Stimulated activated naive CD8-positive, alpha-beta T cell treated with anti-CD3 and anti-CD28 coated beads, Interleukin-15, Interleukin-2, amounts not matched to agents 100 U/mL and 50 U/mL, for 24 hours (primary cell): ENCODE measurements around the gene TSPAN14.

Source experiments
- ATAC-seq: fragments of 150-1000 bp; cut with Tn5 transposase; one replicate; pipeline ENCODE4 v1.10.0; 2021
- DNase-seq: peaks from one replicate; pipeline ENCODE4 v3.0.0; 2021

TSPAN14 gene

DNA sequence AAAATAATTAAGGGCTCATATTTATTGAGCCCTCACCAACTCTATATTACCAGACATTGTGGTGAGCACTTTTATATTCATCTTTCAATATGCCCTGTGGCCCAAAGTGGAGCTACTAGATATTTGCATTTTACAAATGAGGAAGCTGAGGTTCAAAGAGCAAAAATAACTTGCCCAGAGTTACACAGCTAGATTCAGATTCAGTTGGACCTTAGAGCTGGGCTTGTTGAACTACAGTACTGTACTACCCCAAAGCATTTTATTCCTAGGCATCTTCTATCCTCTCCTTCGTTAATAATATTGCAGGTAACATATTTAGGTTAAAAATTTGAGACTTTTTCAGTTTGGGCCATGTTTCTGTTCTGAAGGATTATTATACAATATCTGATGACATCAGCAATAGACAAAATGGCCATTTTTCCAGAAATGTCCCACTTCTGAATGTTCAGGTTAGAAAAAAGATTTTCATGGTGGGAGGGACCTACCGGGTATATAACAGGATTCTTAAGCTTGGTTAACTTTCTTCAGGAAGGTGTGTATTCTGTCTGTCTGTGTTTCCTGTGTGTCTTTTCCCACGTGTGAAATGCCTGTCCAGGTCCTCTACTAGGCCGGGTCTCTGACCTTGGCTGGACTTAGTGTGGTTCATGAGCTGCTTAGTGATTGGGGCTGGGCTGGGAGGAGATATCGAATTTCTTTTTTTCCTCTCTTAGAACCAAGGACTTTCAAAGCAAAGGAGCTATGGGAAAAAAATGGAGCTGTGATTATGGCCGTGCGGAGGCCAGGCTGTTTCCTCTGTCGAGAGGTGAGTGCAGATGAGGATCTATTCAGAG is 32.2 kb upstream of the TSPAN14 start:
- ATAC-seq = no peak
- DNase-seq = no peak

DNA sequence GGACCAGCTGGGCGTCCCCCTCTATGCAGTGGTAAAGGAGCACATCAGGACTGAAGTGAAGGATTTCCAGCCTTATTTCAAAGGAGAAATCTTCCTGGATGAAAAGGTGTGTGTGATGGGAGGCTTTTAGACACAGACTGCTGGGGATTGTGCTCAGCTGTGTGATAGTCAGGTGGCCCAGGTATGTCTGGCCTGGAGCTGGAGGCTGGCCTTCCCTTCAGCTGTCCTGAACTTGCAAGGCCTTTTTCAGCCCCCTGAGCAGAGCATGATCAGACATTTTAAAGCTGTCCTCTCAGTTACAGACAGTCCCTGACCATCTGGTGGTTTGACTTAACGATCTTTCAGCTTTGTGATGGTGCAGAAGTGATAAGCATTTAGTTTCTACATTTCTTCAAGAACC is 28.2 kb upstream of the TSPAN14 start:
- ATAC-seq (no peak), DNase-seq (no peak)

DNA sequence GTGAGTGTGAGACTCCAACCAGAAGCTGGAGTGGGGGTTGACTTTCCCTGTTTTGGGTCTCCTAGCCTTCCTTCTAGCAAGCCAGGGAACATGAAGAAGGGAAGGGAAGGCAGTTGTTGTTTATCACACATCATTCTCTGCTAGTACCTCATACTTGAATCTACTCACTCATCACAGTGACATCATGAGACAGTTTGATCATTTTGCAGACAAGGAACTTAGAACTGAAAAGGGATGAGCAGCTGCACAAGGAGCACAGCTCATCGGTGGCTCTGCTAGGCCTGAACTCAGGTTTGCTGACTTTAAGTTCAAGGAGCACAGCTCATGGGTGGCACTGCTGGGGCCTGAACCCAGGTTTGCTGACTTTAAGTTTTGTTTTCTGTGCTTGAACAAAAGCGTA is 26.6 kb upstream of the TSPAN14 start:
- ATAC-seq (no peak), DNase-seq (no peak)

DNA sequence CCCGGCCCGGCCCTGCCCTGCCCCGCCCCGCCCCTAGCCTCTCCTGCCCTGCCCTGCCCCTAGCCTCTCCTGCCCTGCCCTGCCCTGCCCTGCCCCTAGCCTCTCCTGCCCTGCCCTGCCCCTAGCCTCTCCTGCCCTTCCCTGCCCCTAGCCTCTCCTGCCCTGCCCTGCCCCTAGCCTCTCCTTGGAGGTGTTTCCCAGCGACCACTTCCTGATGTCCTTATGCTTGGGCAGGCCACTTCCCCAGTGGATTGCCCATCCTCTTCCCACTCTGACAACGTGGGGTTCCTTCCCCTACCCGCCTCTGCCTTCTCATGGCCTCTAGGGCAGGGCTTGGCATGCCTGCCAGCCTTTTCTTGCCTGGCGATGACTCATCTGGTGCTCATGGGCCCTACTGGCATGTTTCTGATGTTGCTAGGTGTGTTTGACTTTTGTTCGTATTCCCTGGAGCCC is 24.6 kb upstream of the TSPAN14 start:
- no peak for DNase-seq
- ATAC-seq = no peak

DNA sequence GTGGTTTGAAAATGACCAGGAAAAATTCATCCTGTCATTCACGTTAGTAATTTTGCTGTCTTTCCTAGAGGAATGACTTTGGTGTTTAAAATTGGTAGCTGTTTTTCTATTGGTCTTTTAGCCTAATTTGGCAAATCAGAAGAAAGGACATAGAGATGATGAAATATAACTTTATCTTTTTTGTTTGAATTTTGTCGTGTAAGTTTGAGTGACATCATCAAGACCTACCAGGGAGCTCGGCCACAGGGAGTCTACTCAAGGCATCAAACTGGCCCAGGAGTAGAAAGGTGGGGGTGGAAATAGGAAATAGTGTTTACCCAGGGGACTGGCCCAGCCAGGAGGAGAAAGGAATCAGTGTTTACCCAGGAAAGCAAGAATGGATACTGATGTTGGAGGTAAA is 21.0 kb upstream of the TSPAN14 start:
- DNase-seq (no peak), ATAC-seq (no peak)

DNA sequence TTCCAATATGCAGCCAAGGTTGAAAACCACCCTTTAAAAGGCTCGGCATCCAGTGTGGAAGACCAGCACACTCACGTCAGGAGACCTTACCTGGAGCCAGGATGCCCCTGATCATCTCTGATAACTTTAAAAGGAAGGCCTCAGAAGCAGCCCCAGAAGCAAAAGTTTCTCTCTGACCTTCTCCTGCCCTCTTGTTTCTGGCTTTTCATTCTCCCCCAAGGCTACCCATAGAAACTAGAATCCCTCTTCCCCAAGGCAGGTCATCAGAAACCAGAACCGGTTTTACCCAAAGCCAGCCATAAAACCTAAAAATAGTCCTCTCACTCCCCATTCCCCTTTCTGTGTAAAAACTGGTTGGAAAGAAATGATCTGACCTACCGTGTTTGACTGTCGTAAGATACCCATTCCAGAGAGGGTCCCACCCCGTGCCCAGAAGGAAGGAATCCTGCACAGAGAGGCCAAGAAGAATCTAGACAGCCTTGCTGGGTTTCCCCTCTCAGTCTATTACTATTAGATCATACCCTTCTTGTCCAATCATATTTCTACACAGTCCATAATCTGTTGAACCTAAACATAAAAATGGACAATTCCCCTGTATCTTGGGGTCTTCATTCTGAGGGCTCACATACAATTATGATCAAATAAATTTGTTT is 17.5 kb upstream of the TSPAN14 start:
- ATAC-seq = no peak
- no peak for DNase-seq

DNA sequence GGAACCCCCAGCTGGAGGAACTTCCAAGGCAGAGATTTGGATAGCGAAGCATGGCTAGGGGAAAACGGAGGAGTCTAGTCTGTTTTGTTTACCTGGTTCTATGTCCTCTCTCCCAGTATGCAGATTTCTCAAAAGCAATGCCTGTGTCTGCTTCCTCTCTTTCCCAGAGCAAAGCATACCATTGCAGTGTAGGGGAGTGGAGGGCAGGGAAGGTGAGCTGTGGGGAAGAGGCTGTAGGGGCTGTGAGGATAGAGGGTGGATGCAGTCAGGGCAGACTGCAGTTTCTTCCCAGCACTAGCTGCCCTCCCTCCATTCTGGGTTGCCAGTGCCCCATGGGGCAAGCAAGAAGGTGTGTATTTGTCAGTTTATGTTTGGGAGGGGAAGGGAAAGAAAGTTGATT is 16.9 kb upstream of the TSPAN14 start:
- ATAC-seq = no peak

DNA sequence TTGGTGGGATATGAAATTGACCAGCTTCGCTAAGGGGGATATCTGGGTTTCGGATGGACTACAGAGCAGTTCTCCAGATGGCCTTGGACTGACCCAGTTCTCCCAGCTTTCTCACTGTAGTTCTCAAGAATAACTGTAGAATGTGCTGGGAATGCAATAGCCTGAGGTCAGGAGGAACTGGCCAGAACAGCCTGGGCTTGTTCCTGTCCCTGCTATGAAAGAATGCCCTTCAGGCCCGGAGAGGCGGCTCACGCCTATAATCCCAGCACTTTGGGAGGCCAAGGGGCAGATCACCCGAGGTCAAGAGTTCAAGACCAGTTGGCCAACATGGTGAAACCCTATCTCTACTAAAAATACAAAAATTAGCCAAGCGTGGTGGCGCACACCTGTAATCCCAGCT is 12.3 kb upstream of the TSPAN14 start:
- DNase-seq = no peak
- ATAC-seq = no peak

More for the DNA sequence above, 16.9 kb upstream of the TSPAN14 start:
- no peak for DNase-seq

DNA sequence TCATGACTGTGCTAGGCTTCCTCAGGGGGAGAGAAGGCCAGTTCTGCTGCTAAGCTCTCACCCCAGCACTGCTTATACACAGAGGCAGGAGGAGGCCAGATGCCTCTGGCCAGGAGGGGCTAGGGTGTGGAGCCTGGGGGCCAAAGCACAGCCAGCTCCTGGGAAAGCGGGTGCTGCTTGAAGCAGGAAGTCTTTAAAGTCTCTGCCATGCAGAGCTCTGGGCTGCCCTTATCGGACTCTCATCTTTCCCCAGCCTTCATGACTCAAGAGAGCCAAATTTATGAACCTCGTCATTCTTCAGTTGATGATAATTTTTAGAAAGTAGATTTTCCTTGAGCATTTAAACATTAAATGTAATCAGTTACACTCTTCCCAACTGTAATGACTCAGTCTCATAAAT is 11.2 kb upstream of the TSPAN14 start:
- ATAC-seq = no peak
- no peak for DNase-seq

DNA sequence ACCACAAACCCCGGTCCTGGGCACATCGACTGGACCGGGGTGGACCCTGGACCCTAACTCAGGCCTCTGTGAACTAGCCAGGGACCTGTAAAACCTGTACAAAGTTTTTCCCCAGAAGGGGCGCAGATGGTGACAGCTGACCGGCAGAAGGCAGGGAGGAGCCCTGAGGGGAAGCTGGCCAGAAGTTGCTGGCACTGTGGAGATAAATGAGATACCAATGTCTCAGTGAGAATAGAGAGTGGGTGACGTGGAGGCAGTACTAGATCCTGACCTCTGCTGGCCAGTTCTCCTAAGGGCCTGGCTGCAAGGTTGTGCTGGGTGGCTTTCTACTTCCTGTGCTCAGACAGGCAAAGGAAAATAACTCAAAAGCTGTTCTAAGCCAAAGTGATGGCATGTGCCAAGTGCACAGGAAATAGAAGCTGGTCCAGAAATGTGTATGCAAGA is 10.6 kb upstream of the TSPAN14 start:
- ATAC-seq (peak; percentile 38), DNase-seq (no peak)

DNA sequence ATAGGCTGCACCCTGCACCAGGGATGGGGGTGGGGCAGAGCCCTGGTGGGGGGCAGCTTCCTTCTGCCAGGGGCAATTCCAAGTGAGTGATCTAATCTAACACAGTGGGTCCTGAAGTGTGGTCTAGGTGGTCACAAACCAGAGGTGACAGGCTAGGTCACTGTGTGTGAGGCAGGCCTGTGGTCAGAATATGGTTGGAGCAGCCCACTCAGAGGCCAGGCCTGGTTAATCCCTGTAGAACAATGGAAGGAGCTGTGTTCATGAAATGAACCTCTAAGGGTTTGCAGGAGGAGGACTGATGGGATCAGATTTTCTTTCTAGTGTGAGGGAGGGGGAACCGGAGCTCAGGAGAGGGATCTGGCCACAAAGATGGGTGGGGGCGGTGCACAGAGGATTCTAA is 10.0 kb upstream of the TSPAN14 start:
- ATAC-seq (peak; percentile 24), DNase-seq (no peak)

DNA sequence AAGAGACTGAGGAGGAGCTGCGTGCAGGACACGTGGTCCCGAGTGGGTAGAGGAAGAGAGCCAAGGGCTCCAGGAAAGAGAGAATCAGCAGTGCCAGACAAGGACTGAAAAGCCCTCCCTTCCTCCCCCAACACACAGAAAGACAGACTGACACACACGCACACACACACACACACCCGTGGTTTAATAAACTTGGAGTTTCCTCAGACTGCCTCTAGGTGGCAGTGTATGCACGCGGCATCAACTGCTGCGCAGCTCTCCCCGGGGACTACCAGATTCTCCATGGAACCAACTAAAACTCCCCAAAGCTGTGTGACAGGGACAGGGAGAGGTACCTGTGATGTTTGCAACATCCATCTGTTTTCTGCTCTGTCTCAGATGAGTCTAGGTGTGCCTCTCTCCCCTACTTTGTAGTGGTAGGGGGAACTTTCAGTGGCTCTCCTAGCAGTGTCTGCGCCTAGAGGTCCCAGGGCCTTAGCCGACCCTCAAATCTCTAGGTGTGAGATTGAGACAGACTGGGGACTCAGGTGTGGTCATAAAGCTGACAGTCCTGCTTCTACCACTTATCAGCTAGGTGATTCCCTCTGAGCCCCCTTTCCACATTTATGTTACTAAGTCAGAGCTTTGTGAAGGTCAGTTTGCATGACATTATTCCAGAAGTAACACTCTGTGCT is 9.3 kb upstream of the TSPAN14 start:
- ATAC-seq = peak; percentile 85

DNA sequence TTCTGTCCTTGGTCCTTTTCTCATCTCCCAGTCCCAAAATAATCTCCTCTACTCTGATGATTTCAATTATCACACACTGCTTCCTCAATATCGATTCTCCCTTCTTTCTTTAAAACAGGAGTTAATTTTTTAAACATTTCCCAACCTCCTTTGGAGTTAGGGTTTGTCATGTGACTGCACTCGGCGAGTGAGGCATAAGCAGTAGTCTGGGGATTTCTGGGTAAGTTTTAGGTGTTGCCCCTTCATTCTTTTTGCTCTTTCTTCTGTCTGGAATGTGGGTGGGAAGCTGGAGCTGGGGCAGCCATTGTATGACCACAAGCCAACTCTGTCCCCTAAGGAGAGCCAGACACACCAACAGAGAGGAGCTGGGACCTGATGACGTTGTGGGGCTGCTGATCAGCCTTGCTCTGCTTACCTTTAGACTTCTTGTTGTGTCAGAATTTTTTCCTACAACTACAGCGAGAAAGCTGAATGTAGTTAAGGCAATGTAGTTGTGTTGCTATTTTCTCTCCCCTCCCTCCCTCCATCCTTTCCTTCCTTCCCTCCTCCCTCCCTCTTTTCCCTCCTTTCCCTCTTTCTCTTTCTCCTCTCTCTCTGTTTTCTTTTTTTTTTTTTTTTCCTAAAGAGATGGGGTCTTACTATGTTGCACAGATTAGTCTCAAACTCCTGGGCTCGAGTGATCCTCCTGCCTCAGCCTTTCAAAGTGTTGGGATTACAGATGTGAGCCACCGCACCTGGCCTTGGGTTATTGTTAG is 6.5 kb upstream of the TSPAN14 start:
- ATAC-seq = no peak
- no peak for DNase-seq

More for the DNA sequence above, 9.3 kb upstream of the TSPAN14 start:
- peak; percentile 69 for DNase-seq

DNA sequence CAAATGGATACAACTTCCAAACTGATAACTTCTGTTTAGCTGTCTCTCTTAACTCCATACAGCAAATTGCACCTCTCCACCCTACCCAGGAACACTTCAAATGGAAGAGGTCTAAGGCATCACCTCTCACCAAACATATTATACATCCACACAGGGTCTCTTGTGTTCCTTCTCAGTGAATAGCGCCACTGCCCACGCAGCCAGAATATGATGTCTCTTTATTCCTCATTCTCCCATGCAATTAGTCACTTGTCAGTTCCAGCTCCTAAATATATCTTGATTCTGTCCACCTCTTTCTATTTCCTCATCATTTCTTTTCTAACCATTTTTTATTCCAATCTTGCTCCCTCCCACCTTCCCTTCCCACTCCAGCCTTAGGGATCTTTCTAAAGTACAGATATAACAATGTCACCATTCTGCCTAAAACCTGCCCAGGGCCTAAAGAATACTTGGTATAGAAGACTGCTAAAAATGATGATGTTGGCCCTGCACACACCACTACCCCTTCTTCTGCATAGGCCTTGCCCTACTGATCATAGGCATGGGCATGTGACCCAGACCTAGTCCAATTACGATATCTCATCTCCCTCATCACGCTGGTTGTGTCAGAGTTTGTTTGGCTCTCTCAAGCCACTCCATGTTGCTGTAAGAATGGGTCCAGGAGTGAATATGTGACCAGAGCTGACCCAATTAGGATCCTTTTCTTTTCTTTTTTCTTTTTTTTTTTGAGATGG is 5.7 kb upstream of the TSPAN14 start:
- no peak for DNase-seq
- ATAC-seq = no peak

DNA sequence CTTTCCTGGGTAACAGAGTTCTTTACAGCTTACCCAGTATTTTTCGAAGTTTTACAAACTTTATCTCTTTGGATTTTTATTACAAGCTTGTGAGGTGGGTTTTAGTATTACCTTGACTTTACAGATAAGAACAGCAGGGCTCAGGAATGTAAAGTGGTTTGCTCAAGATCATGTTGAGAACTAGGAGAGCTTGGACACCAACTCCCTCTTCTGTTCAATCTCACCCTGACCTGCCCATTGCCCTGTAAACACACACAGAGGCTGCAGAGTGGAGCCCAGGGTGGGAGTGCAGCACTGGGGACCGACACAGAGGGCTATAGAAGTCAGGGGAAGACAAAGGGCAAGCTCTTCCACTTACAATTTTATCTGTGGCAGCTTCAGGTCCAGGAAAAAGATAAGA is 4.6 kb upstream of the TSPAN14 start:
- ATAC-seq (no peak), DNase-seq (no peak)

DNA sequence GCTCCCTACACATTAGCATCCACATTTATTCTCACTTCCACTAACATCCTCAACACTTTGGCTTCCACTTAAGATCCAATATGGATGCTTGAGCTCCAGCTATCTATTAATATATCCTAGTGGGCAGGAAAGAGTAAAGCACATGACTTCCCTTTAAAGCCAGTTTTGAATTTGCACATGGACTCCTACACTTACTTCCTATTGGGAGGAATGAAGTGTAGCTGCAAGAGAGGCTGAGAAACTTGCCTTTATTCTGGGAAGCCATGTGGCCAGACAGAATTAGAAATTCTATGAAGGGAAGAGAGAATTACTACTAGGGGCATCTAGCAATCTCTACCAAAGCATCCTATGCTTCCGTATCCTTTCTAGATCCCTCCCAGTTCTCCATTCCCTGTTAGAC is 3.0 kb upstream of the TSPAN14 start:
- ATAC-seq (no peak), DNase-seq (no peak)

DNA sequence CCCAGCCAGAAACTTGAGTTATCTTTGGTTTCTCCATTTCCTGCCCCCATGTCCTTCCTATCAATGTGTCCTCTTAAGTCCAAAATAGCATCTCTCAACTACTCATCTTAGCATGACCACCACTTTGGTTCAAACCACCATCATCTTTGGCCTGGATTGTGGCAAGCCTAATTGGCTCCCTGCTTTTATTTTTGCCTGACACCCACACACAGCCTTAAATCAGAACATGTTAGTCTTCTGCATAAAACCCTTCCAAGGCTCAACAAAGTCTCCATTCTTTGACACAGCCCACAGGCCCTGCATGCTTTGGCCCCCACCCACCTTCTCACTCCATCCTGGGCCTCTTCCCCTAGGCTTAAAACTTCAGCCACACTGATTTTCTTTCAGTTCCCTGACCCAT is 2.0 kb upstream of the TSPAN14 start:
- DNase-seq (no peak), ATAC-seq (no peak)

DNA sequence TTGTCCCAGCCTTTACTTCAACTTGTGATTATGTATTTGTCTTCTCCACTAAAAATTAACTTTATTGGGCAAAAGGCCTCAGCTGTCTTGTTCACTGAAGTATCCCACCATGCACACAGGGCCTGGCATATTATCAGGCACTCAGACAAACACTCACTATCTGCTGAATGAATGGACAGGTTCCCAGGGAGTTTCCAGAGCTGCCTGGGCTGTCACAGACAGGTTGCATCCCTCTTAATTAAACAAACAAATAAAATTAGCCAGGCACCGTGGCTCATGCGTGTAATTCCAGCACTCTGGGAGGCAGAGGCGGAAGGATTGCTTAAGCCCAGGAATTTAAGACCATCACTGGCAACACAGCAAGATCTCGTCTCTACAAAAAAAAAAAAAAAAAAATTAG is 1.5 kb upstream of the TSPAN14 start:
- ATAC-seq (no peak), DNase-seq (no peak)

DNA sequence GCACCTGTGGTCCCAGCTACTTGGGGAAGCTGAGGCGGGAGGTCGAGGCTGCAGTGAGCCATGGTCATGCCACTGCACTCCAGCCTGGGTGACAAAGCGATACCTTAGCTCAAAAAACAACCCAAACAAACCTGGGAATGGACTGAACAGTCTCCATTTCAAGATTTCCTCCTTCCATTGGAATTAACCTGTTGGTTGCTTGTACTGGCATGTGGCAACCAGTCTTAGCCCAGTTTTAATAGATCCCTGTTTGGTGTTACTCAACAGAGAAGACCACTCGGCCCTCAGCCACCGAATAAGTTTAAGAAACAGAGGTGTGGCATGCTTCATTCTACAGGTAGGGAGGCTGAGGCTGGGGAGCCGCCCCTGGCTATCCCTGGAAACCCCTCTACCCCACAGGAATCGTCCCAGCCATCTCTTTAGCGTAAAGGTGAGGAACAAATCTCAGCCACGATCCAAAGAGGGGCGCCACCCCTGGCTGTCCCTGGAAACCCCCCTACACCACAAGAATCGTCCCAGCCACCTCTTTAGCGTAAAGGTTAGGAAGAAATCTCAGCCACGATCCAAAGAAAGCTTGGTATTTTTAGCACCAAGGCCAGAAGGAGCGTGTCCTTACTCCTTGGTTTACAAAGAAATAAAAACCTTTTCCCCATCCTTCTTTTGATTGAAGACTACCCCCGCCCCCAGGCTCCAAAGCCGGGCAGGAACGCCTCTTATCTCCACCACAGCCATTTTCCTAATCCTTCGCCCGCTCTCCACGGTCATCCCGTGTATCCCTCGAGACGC is 861 bp upstream of the TSPAN14 start:
- no peak for ATAC-seq
- no peak for DNase-seq

DNA sequence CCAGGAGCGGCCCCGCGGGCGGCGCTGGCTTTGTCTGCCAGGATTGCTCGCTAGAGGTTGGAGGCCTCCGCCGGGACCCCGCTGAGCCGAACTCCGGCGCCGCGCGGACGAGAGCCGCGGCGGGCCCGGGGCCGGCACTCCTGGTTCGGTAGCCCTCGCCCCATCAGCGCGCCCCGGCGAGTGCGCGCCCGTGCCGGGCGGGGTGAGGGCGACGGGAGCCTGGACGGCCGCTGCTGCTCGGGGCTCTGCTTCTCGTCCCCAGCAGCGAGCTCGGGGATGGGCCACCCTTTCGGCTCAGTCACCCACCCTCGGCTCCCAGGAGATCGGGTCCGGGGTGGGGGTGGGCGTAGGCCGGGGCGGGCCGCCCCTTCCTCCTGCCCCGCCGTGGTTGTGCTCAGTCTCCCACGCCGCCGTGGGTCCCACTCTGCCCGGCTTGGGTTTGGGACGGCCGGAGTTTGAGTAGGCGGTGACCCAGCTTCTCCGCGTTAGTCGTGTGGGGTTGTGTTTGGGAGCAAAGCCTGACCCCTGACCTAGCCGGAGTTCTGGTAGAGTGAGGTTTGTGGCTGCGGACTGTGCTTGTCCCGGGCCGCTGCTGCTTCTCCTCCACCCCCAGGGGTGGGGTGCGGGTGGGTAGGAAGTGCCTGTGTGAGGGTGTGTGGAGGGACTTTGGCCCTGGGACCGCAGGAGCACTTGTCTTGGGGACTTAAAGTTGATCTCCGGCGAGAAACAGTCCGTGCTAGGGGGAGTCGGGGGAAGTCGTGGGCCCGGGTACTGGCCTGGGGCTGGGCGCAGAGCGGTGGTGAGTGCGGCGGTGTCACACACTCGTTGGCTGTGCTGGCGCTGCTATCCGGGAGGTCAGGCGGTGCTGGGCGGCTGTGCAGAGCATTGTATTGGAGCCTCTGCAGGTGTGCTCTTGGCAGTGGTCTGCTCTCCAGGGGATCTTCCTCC is 677 bp downstream of the TSPAN14 start:
- no peak for DNase-seq
- peak; percentile 2 for ATAC-seq
